ENCODE measurements around the gene DDIT3.
"Not testable (repeated sequence)": the region's sequence is repeated elsewhere in the genome, so short reads cannot be mapped to it uniquely, and the experiment has no call there.

GRCh38 chr12:57495051-57495701, 25.1 kb downstream of the DDIT3 start:
- not testable (repeated sequence) for TF ChIP-seq POLR2A, POLR2AphosphoS5 (IDR thresholded peaks at IDR 0.05; ENCODE audit: low read depth, low read length)

Measured in GM12892 (cell line).